ENCODE measurements around the gene CNTNAP2. TPM values are rescaled to one million over a fixed set of nuclear protein-coding genes. Genes with fewer than 3 reads are reported as not detected.

Gene CNTNAP2
- polyA plus RNA-seq, 1 experiment: not detected

DNA sequence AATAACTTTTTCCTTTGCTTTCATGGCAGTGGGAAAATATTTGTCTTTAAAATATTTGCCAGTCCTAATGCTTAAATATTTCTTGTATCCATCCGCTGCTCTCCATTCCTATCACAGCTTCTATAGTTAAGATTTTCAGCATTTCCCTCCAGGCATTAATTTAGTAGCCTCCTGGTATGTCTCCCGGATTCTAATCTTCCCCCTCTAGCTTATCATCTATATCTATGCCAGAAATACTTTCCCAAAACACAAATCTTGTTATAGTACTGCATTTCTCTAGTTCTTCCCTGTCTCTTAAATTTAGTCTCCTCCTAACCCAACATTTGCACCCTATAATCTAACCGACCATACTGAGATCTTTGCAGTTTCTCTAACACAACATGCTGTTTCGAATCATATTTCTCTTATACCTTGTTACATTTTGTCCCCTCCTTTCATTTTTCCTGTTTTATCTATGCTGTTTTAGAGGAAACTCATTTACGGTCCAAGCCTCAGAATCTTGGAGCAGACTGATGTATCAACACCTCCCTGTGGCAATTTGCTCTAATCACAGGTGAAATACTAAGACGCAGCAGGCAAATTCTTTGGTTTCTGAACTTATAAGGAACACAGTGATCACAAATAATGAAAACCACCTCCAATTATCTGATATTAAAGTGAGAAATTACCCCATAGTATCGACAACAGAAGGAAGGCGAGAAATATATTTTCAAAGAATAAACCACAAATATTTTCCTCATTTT is 10.3 kb downstream of the CNTNAP2 start:
- Histone ChIP-seq H3K36me3 (ENCODE audit: control insufficient read depth, insufficient read depth, low read length) (no peaks in the 10 kb centered on the region), H3K4me3 (ENCODE audit: low read depth, low read length) (no peak overlapping the region), H3K27me3 (ENCODE audit: control insufficient read depth, insufficient read depth, low read length) (no peaks in the 10 kb centered on the region)
- no peak for DNase-seq (ENCODE audit: low read depth)
- ChIA-PET CTCF (no interaction called here), POLR2A (no interaction called here)
- no peak for TF ChIP-seq CTCF (IDR thresholded peaks at IDR 0.05; ENCODE audit: insufficient read depth, low read depth, low read length)

GRCh38 chr7:146129296-146129695 is 12.7 kb downstream of the CNTNAP2 start:
- CTCF ChIA-PET: no interaction called here
- no peak overlapping the region for H3K4me3 ChIP-seq (ENCODE audit: low read depth, low read length)
- DNase-seq (ENCODE audit: low read depth): no peak
- H3K36me3 ChIP-seq (ENCODE audit: control insufficient read depth, insufficient read depth, low read length): no peaks in the 10 kb centered on the region
- TF ChIP-seq CTCF (IDR thresholded peaks at IDR 0.05; ENCODE audit: insufficient read depth, low read depth, low read length): no peak
- POLR2A ChIA-PET: no interaction called here
- H3K27me3 ChIP-seq (ENCODE audit: control insufficient read depth, insufficient read depth, low read length): no peaks in the 10 kb centered on the region

GRCh38 chr7:146129997-146130396 is 13.4 kb downstream of the CNTNAP2 start:
- Histone ChIP-seq H3K4me3 (ENCODE audit: low read depth, low read length) (no peak overlapping the region), H3K27me3 (ENCODE audit: control insufficient read depth, insufficient read depth, low read length) (no peaks in the 10 kb centered on the region), H3K36me3 (ENCODE audit: control insufficient read depth, insufficient read depth, low read length) (no peaks in the 10 kb centered on the region)
- POLR2A ChIA-PET: no interaction called here
- no peak for DNase-seq (ENCODE audit: low read depth)
- no peak for TF ChIP-seq CTCF (IDR thresholded peaks at IDR 0.05; ENCODE audit: insufficient read depth, low read depth, low read length)
- CTCF ChIA-PET: no interaction called here

- Histone ChIP-seq H3K4me3 (ENCODE audit: low read depth, low read length) (no peak overlapping the region), H3K27me3 (ENCODE audit: control insufficient read depth, insufficient read depth, low read length) (no peaks in the 10 kb centered on the region), H3K36me3 (ENCODE audit: control insufficient read depth, insufficient read depth, low read length) (no peaks in the 10 kb centered on the region)
- CTCF ChIA-PET: no interaction called here
- no peak for TF ChIP-seq CTCF (IDR thresholded peaks at IDR 0.05; ENCODE audit: insufficient read depth, low read depth, low read length)
- POLR2A ChIA-PET: no interaction called here
- no peak for DNase-seq (ENCODE audit: low read depth)
Measured at GRCh38 chr7:146131701-146132100, 15.1 kb downstream of the CNTNAP2 start.

- DNase-seq (ENCODE audit: low read depth): no peak
- TF ChIP-seq CTCF (IDR thresholded peaks at IDR 0.05; ENCODE audit: insufficient read depth, low read depth, low read length): no peak
- POLR2A ChIA-PET: no interaction called here
- Histone ChIP-seq H3K36me3 (ENCODE audit: control insufficient read depth, insufficient read depth, low read length) (no peaks in the 10 kb centered on the region), H3K4me3 (ENCODE audit: low read depth, low read length) (no peak overlapping the region), H3K27me3 (ENCODE audit: control insufficient read depth, insufficient read depth, low read length) (no peaks in the 10 kb centered on the region)
- CTCF ChIA-PET: no interaction called here
Measured at GRCh38 chr7:146136357-146136875, 19.8 kb downstream of the CNTNAP2 start.

All from BJ (cell line).